Liver (tissue), 9 donors: ENCODE data around the gene NUDT1. TPM values are rescaled to one million over a fixed set of nuclear protein-coding genes. Genes with fewer than 3 reads are reported as not detected.
A peak's percentile ranks its signal among the peaks of the same experiment; 100 is the strongest.

Source experiments
- DNase-seq: peaks from one replicate; pipeline ENCODE4 v3.0.0-alpha.2; 2017; ENCODE audit warnings: low spot score
- H3K27ac ChIP-seq, 2 donors: one replicate each; pipeline ENCODE4 v1.7.0; 2013; ENCODE audit warnings: inconsistent platforms in 2 of 2, low read length in 2 of 2, control low read depth in 1 of 2, low read depth in 1 of 2, mild to moderate bottlenecking in 1 of 2
- H3K27me3 ChIP-seq, 4 donors: one replicate each; pipeline versions ENCODE4 v1.6.1 to v1.7.0; 2013; ENCODE audit warnings: low read length in 3 of 4, inconsistent platforms in 1 of 4, mild to moderate bottlenecking in 1 of 4, moderate library complexity in 1 of 4; ENCODE audit not compliant: control insufficient read depth in 4 of 4, insufficient read depth in 4 of 4
- H3K36me3 ChIP-seq, 4 donors: one replicate each; pipeline versions ENCODE4 v1.6.1 to v1.7.0; 2013; ENCODE audit warnings: low read length in 3 of 4, mild to moderate bottlenecking in 3 of 4, low read depth in 1 of 4, moderate library complexity in 1 of 4; ENCODE audit not compliant: control insufficient read depth in 4 of 4, insufficient read depth in 3 of 4
- H3K4me1 ChIP-seq, 4 donors: one replicate each; pipeline versions ENCODE4 v1.6.1 to v1.7.0; 2013; ENCODE audit warnings: low read length in 3 of 4, mild to moderate bottlenecking in 3 of 4, moderate library complexity in 1 of 4; ENCODE audit not compliant: control insufficient read depth in 4 of 4, insufficient read depth in 4 of 4
- H3K4me3 ChIP-seq, 3 donors: one replicate each; pipeline versions ENCODE4 v1.6.1 to v1.7.0; 2013; ENCODE audit warnings: low read length in 3 of 3, control low read depth in 1 of 3, low read depth in 1 of 3, mild to moderate bottlenecking in 1 of 3
- H3K9ac ChIP-seq, 2 donors: one replicate each; pipeline ENCODE4 v1.7.0; 2013; ENCODE audit warnings: low read length in 2 of 2, mild to moderate bottlenecking in 2 of 2, moderate library complexity in 2 of 2, control low read depth in 1 of 2, low read depth in 1 of 2
- H3K9me3 ChIP-seq, 4 donors: one replicate each; pipeline versions ENCODE4 v1.6.1 to v1.7.0; 2013; ENCODE audit warnings: low read length in 3 of 4; ENCODE audit not compliant: control insufficient read depth in 4 of 4
- FOXA1 ChIP-seq: IDR thresholded peaks from 2 replicates; pipeline ENCODE4 v1.6.1; 2016; ENCODE audit warnings: antibody characterized with exemption
- GABPA ChIP-seq, 2 donors: IDR thresholded peaks in 1 of 2; conservative IDR thresholded peaks in 1 of 2; 2 replicates each; pipeline ENCODE4 v1.6.1; 2016; ENCODE audit warnings: antibody characterized with exemption in 2 of 2, mild to moderate bottlenecking in 1 of 2, moderate library complexity in 1 of 2
- HNF4A ChIP-seq, 2 donors: conservative IDR thresholded peaks; 2 replicates each; pipeline ENCODE4 v1.6.1; 2016; ENCODE audit warnings: antibody characterized with exemption in 2 of 2, mild to moderate bottlenecking in 2 of 2
- HNF4G ChIP-seq: IDR thresholded peaks from 2 replicates; pipeline ENCODE4 v1.6.1; 2016; ENCODE audit warnings: antibody characterized with exemption
- JUND ChIP-seq, 2 donors: IDR thresholded peaks; 2 replicates each; pipeline ENCODE4 v1.6.1; 2016; ENCODE audit warnings: antibody characterized with exemption in 2 of 2
- NR2F2 ChIP-seq: IDR thresholded peaks from 2 replicates; pipeline ENCODE4 v1.6.1; 2016; ENCODE audit warnings: antibody characterized with exemption
- RAD21 ChIP-seq, 2 donors: IDR thresholded peaks; 2 replicates each; pipeline ENCODE4 v1.6.1; 2016; ENCODE audit warnings: antibody characterized with exemption in 2 of 2, mild to moderate bottlenecking in 2 of 2
- RXRA ChIP-seq, 2 donors: IDR thresholded peaks; 2 replicates each; pipeline ENCODE4 v1.6.1; 2017 to 2018; ENCODE audit warnings: antibody characterized with exemption in 2 of 2, mild to moderate bottlenecking in 1 of 2
- SP1 ChIP-seq: IDR thresholded peaks from 2 replicates; pipeline ENCODE4 v1.6.1; 2018; ENCODE audit warnings: antibody characterized with exemption, mild to moderate bottlenecking
- TAF1 ChIP-seq: conservative IDR thresholded peaks from 2 replicates; pipeline ENCODE4 v1.6.1; 2016; ENCODE audit warnings: antibody characterized with exemption, mild to moderate bottlenecking
- YY1 ChIP-seq: IDR thresholded peaks from 2 replicates; pipeline ENCODE4 v1.6.1; 2016; ENCODE audit warnings: antibody characterized with exemption, mild to moderate bottlenecking
- ZBTB33 ChIP-seq: IDR thresholded peaks from 2 replicates; pipeline ENCODE4 v1.6.1; 2016; ENCODE audit warnings: antibody characterized with exemption
- WGBS: extraction: QIAGEN DNeasy Blood & Tissue Kit; methylation state at CpG from one replicate; pipeline ENCODE4 v1.1.7; 2013; 5-methylcytosine and 5-hydroxymethylcytosine counted together
- polyA plus RNA-seq, 2 donors: library from polyadenylated mRNA; stranded (reverse) in 1 of 2; unstranded in 1 of 2; fragments of 200-250 nt in 1 of 2; fragments of >200 nt in 1 of 2; fragmentation: Nextera tagmentation in 1 of 2; extraction: Ambion mirVana in 1 of 2; gene quantifications; one replicate each; pipeline versions ENCODE4 v1.2.1 to v1.2.3, GENCODE V29; 2013 to 2015
- total RNA-seq, 2 donors: library from RNA; depleted of rRNA; stranded (reverse); fragments of >200 nt; gene quantifications; one replicate each; pipeline ENCODE4 v1.2.3, GENCODE V29; 2014
- TF ChIP-seq, protein P1 (sequence below): IDR thresholded peaks from 2 replicates; pipeline ENCODE4 v1.6.1; 2016; ENCODE audit warnings: antibody characterized with exemption, mild to moderate bottlenecking
- TF ChIP-seq, protein P2 (sequence below): IDR thresholded peaks from 2 replicates; pipeline ENCODE4 v1.6.1; 2016; ENCODE audit warnings: antibody characterized with exemption
- donor health status: healthy.
- donor health status: healthy.
- donor health status: healthy.
- donor health status: healthy.
- donor health status: healthy.

Gene NUDT1
- total and polyA plus RNA-seq, 4 donors, result 1.0 to 22.3 (median 3.1) TPM

DNA sequence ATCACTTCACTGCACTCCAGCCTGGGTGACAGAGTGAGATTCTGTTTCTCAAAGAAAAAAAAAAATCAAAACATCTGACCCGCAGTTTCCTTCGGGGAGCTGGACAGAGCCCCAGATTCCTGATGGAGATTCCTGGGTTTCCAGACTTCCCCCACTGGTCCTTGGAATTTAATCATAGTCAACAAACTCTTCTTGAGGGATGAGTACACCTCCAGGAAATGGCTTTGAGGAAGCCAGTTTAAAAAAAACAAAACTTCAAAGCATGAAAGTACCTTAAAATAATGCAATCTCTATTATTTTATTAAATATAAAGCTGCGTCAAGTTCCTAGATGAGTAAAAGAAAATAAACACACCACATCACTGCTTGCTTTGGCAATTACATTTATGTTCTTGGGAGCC, 8.1 kb upstream of the NUDT1 start (continued):
- TF ChIP-seq ZBTB33 (no peak), NR2F2 (no peak)

GRCh38 chr7:2237109-2237602, 4.9 kb upstream of the NUDT1 start:
- Histone ChIP-seq H3K9ac (no peak overlapping the region), H3K4me1 (peaks cover 0 to 19% (median 13%) of the 10 kb centered on the region in 4 donors), H3K36me3 (peaks cover 2 to 40% (median 24%) of the 10 kb centered on the region in 4 donors), H3K27me3 (no peaks in the 10 kb centered on the region), H3K4me3 (no peak overlapping the region), H3K9me3 (no peaks in the 10 kb centered on the region), H3K27ac (peak overlapping the region; percentile 17 to 18)
- 85% methylated on average over 12 of the region's 12 CpGs for WGBS
- TF ChIP-seq HNF4A (conservative IDR thresholded peaks at IDR 0.05) (no peak), GABPA (IDR thresholded peaks at IDR 0.05 in 1 of 2, conservative IDR thresholded peaks at IDR 0.05 in 1 of 2) (peak in 1 of 2 donors; percentile 35)
- DNase-seq, result no peak

DNA sequence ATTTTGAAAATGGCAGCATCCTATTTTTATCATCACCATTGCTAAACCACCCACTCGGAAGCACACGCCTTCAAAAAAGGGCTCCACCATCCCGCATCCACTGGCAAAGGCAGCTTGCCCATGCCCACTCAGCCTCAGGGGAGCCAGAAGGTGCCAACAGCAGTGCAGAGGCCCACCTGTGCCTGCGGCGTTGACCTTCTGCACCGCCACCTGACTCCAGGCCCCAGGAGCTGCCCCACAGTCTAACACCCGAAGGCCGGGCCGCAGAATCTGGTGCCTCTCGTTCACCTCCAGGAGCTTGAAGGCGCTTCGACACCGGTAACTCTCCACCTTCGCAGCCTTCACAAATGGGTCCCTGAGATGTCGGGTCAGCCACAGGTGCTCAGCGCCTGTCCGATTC, 2.8 kb upstream of the NUDT1 start:
- Histone ChIP-seq H3K4me1 (peaks cover 4 to 22% (median 14%) of the 10 kb centered on the region in 4 donors), H3K27ac (no peak overlapping the region), H3K27me3 (no peaks in the 10 kb centered on the region), H3K4me3 (no peak overlapping the region), H3K9ac (no peak overlapping the region), H3K36me3 (peaks cover 2 to 40% (median 23%) of the 10 kb centered on the region in 4 donors), H3K9me3 (no peaks in the 10 kb centered on the region)
- DNase-seq, result no peak
- TF ChIP-seq RXRA (IDR thresholded peaks at IDR 0.05), result no peak
- WGBS, result 98% methylated on average over 17 of the region's 17 CpGs

DNA sequence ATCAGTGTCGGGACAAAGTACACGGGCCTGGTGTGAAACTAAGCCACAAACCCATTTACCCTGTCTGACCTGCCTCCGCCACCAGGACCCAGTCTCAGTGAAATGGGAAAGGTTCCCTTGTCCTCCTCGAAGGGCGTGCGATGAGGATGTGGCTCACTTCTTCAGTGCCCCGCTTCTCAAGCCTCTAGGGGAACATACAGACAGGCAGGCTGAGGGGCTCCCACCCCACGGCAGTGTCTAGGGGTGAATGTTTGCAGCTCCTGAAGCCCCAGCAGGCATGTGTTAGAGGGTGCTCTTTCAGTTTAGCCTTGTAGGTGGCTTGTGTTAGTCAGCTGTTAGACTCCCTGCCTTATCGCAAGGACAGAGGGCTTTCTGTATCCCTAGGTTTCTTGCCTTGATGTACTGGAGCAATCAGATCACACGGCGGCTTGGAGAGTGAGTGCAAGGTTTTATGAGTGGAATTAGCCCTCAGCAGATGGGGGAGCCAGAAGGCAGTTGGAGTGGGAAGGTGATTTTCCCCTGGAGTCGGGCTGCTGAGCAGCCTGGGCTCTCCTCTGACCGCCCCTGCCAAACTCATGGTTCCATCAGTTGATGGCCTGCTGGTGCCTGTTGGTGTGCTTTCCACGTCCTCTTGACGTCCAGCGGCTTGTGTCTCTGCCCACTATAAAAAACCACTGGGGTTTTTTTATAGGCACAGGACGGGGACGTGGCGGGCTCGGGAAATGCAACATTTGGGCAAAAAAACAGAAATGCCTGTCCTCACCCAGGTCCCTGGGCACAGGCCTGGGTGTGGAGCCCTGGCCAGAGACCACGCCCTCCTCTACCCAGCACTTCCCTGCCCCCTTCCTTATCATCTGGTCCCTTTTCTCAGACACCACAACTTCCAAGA, 759 bp downstream of the NUDT1 start:
- peaks cover 0 to 13% (median 8%) of the 10 kb centered on the region in 4 donors for H3K36me3 ChIP-seq
- H3K4me1 ChIP-seq, result peaks cover 4 to 22% (median 14%) of the 10 kb centered on the region in 4 donors
- no peak for DNase-seq
- no peaks in the 10 kb centered on the region for H3K27me3 ChIP-seq
- H3K9ac ChIP-seq, result no peak overlapping the region
- WGBS, result 21% methylated on average over 21 of the region's 21 CpGs
- H3K27ac ChIP-seq, result no peak overlapping the region
- H3K4me3 ChIP-seq, result peak overlapping the region; percentile 20 to 97 (median 93)
- no peaks in the 10 kb centered on the region for H3K9me3 ChIP-seq
- TF ChIP-seq ZBTB33 (no peak), SP1 (no peak), JUND (IDR thresholded peaks at IDR 0.05) (no peak), HNF4G (no peak), YY1 (no peak), FOXA1 (no peak), NR2F2 (no peak), TAF1 (no peak), HNF4A (conservative IDR thresholded peaks at IDR 0.05) (no peak), RAD21 (IDR thresholded peaks at IDR 0.05) (no peak)
- TF ChIP-seq, protein P1, sequence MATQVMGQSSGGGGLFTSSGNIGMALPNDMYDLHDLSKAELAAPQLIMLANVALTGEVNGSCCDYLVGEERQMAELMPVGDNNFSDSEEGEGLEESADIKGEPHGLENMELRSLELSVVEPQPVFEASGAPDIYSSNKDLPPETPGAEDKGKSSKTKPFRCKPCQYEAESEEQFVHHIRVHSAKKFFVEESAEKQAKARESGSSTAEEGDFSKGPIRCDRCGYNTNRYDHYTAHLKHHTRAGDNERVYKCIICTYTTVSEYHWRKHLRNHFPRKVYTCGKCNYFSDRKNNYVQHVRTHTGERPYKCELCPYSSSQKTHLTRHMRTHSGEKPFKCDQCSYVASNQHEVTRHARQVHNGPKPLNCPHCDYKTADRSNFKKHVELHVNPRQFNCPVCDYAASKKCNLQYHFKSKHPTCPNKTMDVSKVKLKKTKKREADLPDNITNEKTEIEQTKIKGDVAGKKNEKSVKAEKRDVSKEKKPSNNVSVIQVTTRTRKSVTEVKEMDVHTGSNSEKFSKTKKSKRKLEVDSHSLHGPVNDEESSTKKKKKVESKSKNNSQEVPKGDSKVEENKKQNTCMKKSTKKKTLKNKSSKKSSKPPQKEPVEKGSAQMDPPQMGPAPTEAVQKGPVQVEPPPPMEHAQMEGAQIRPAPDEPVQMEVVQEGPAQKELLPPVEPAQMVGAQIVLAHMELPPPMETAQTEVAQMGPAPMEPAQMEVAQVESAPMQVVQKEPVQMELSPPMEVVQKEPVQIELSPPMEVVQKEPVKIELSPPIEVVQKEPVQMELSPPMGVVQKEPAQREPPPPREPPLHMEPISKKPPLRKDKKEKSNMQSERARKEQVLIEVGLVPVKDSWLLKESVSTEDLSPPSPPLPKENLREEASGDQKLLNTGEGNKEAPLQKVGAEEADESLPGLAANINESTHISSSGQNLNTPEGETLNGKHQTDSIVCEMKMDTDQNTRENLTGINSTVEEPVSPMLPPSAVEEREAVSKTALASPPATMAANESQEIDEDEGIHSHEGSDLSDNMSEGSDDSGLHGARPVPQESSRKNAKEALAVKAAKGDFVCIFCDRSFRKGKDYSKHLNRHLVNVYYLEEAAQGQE, result no peak
- TF ChIP-seq, protein P2, sequence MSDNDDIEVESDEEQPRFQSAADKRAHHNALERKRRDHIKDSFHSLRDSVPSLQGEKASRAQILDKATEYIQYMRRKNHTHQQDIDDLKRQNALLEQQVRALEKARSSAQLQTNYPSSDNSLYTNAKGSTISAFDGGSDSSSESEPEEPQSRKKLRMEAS, result no peak
